T-helper 1 cell treated with Interleukin-12 subunit alpha and Interleukin-12 subunit beta and Interleukin-4 antibody, amounts not matched to agents 30 μg/mL and 1 μg/mL, for 36 hours (primary cell): ENCODE data around the gene HS6ST2.

Source experiments
- H3K27ac Mint-ChIP-seq: one replicate; pipeline ENCODE4 v1.8.0; 2021; ENCODE audit warnings: mild to moderate bottlenecking, mixed read lengths
- H3K27me3 Mint-ChIP-seq: one replicate; pipeline ENCODE4 v1.8.0; 2021; ENCODE audit warnings: low read depth, mixed read lengths
- H3K36me3 Mint-ChIP-seq: one replicate; pipeline ENCODE4 v1.8.0; 2021; ENCODE audit warnings: low read depth, mixed read lengths
- H3K4me1 Mint-ChIP-seq: one replicate; pipeline ENCODE4 v1.8.0; 2021; ENCODE audit warnings: low read depth, mixed read lengths
- H3K4me3 Mint-ChIP-seq: one replicate; pipeline ENCODE4 v1.8.0; 2021; ENCODE audit warnings: mild to moderate bottlenecking, moderate library complexity, mixed read lengths
- H3K9me3 Mint-ChIP-seq: one replicate; pipeline ENCODE4 v1.8.0; 2021; ENCODE audit warnings: mixed read lengths

HS6ST2 gene

DNA sequence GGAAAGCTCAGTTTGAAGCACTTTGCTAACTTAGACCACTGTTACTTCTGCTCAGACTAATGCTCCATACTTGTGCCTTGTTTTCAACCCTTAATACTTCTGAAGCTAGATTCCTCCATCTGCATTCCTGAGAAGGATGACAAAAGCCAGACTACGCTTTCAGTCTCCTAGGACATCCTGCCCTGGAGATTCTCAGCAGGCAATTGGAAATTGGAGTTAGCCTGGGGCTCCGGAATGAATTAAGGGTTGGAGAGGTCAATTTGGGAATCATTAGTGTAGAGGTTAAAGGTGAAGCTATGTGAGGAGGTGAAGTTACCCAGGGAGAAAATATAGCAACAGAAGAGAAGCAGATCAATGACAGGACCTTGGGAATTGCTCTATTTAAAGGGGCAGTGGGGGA, 253.7 kb downstream of the HS6ST2 start:
- no peaks in the 10 kb centered on the region for H3K27me3 Mint-ChIP-seq
- no peaks in the 10 kb centered on the region for H3K9me3 Mint-ChIP-seq
- H3K27ac Mint-ChIP-seq = no peak overlapping the region
- H3K4me3 Mint-ChIP-seq = no peak overlapping the region
- H3K36me3 Mint-ChIP-seq = no peaks in the 10 kb centered on the region
- no peaks in the 10 kb centered on the region for H3K4me1 Mint-ChIP-seq

DNA sequence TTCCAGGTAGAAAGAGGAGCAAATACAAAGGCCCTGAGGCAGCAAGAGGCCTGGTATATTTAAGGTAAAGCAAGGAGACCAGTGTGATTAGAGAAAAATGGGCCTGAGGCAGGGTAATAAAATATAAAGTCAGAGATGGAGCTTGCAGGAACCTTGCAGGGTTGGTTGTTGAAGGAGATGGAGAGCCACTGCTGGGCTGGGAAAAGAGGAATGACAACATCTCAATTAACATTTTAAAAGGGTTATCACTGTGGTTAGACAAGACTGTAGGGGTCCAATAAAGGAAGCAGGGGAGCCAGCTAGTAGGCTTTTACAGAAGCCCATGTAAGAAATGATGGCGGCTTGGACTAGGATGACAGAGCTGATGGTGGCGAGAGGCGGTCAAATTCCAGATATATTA, 264.0 kb downstream of the HS6ST2 start:
- H3K27ac Mint-ChIP-seq = no peak overlapping the region

DNA sequence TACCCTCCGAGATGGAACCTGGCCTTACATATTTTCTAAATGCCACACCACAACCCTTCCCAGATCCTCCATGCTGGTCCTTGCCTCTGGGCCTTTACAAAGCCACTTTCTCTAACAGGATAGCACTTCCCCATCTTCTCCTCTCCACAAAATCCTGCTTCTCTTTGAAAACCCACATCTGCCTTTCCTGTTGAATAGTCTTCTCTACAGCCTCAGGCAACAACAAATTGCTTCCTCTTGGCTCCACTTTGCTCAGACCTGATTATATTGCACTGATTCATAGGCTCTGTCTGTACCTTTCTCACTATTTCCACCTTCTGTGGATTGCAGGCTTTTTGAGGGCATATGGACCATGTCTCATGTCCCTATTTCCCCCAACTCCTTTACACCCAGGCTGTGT, 265.9 kb downstream of the HS6ST2 start:
- H3K36me3 Mint-ChIP-seq = no peaks in the 10 kb centered on the region
- no peak overlapping the region for H3K27ac Mint-ChIP-seq
- H3K4me1 Mint-ChIP-seq = no peaks in the 10 kb centered on the region
- no peak overlapping the region for H3K4me3 Mint-ChIP-seq
- peaks cover 7% of the 10 kb centered on the region for H3K27me3 Mint-ChIP-seq
- H3K9me3 Mint-ChIP-seq = no peaks in the 10 kb centered on the region

More for the DNA sequence above, 264.0 kb downstream of the HS6ST2 start:
- Mint-ChIP-seq H3K36me3 (no peaks in the 10 kb centered on the region), H3K27me3 (peaks cover 7% of the 10 kb centered on the region), H3K4me3 (no peak overlapping the region), H3K9me3 (no peaks in the 10 kb centered on the region), H3K4me1 (no peaks in the 10 kb centered on the region)

DNA sequence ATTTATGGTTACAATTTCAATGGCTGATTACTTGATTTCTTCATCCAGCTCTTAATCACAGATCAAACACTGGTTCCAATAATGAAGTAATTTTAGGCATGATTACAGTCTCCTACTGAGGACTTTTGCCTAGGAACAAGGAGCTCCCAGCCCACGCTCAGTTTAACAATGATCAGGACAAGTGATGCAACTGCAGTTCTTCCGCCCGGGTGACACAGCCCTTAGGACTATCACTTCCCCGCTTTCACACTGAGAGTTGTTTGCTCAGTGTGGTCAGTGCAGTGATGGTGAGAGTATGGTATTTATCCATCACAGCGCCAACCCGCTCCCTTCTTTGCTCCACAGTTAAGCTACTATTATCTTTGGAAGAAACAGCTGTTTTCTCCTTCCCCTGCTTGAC, 266.4 kb downstream of the HS6ST2 start:
- Mint-ChIP-seq H3K4me1 (no peaks in the 10 kb centered on the region), H3K27me3 (peaks cover 7% of the 10 kb centered on the region), H3K27ac (no peak overlapping the region), H3K4me3 (no peak overlapping the region), H3K36me3 (no peaks in the 10 kb centered on the region), H3K9me3 (no peaks in the 10 kb centered on the region)

DNA sequence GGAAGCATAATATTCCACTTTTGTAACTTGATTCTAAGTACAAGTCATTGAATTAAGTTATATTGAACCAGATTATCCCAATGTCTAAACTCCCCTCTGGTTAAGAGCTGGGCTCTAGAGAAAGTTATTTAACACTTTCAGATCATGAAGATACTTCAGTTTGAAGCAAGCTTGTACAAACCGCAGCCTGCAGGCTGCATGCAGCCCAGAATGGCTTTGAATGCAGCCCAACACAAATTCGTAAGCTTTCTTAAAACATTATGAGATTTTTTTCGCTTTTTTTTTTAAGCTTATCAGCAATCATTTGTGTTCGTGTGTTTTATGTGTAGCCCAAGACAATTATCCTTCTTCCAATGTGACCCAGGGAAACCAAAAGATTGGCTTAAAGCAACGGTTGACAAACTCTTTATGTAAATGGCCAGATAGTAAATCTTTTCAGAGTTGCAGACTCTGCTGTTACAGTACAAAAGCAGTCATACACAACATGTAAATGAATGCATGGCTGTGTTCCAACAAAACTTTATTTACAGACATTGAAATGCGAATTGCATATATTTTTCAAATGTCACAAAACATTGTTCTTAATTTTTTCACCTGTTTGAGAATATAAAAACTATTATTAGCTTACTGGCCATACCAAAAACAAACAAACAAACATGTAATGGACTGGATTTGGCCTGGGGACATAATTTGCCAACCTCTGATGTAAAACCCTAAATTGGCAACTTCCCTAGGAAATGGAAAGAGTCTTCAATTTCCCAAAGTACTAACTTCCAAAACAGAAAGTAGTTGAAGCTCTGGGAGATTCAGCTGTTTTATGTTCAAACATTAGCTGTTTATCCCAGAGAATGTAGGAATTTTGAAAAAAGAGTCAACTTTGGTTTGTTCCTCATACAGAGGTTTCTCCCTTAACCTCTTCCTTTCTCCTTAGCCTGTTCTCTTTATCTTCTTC, 268.5 kb downstream of the HS6ST2 start:
- Mint-ChIP-seq H3K9me3 (no peaks in the 10 kb centered on the region), H3K36me3 (no peaks in the 10 kb centered on the region), H3K27me3 (peaks cover 7% of the 10 kb centered on the region), H3K4me3 (no peak overlapping the region), H3K4me1 (no peaks in the 10 kb centered on the region), H3K27ac (no peak overlapping the region)

DNA sequence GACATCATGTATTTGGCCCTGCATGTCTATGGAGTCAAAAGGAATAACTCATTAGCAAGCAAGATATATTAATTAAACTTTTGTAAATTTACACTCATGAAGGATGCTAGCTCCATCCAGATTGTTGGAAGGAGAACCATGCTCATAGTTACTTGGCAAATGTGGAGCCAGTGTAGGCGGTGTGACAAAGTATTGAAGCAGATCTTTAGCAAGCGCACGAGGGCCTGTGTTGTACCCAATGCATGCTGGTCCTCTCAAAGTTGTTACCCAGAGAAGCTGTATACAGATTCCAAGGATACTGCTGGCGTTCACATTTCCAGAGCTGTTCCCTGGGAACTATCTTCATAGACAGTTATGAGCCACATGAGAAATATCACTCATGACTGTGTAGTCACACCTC, 273.2 kb downstream of the HS6ST2 start:
- H3K4me3 Mint-ChIP-seq = no peak overlapping the region
- H3K27me3 Mint-ChIP-seq = peaks cover 3% of the 10 kb centered on the region
- H3K27ac Mint-ChIP-seq = no peak overlapping the region
- H3K9me3 Mint-ChIP-seq = no peaks in the 10 kb centered on the region
- H3K4me1 Mint-ChIP-seq = no peaks in the 10 kb centered on the region
- H3K36me3 Mint-ChIP-seq = no peaks in the 10 kb centered on the region

DNA sequence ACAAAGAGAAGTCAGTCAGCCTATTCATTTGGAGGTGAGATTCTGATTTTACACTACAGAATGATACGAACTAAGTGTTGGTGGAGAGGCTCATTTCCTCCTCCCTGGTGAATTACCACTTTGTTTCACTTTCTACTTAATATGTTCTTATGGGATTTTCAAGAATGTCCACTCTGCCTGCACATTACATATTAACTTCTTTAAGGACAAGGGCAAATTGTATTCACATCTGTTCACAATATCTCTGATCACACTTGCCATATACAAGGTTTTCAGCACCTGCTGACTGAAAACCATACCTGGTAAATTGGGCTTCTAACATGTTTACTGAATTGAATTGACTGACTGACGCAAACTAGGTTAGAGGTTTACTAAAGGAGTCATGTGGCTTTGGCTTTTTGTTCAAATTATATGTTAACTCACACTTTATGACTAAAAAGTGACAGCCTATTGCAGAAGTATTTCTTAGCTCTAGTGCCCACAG, 281.2 kb downstream of the HS6ST2 start:
- Mint-ChIP-seq H3K4me3 (no peak overlapping the region), H3K36me3 (no peaks in the 10 kb centered on the region), H3K4me1 (peaks cover 8% of the 10 kb centered on the region), H3K27me3 (peaks cover 4% of the 10 kb centered on the region), H3K9me3 (no peaks in the 10 kb centered on the region), H3K27ac (peak overlapping the region; percentile 6)

DNA sequence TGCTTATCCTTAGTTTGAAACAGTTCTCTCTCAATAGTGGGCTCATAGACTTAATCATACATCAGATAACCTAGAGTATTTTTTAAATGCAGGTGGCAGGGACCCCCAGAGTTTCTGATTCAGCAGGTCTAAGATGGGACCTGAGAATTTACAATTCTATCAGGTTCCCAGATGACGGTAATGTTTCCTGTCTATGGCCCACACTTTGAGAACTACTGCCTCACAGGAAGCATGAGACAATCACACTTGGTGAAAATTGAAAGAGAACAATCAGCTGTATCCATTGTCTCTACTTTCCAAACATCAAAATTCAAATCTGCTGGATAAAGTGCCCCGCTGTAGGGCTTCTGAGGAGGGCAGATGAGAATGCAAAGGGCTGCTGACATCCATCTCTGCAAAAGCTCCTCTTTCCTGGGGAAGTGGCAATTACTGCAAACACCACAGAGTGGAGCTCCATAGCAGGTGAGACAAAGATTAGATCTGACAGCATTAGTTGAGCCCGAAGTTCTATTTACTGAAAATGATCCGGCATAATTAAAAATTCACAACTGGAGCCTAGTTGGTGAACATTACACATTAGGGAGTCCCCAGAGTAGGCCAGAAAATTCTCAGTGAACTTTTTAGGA, 281.8 kb downstream of the HS6ST2 start:
- Mint-ChIP-seq H3K27me3 (peaks cover 4% of the 10 kb centered on the region), H3K9me3 (no peaks in the 10 kb centered on the region), H3K4me1 (peaks cover 8% of the 10 kb centered on the region), H3K27ac (no peak overlapping the region), H3K36me3 (no peaks in the 10 kb centered on the region), H3K4me3 (no peak overlapping the region)

DNA sequence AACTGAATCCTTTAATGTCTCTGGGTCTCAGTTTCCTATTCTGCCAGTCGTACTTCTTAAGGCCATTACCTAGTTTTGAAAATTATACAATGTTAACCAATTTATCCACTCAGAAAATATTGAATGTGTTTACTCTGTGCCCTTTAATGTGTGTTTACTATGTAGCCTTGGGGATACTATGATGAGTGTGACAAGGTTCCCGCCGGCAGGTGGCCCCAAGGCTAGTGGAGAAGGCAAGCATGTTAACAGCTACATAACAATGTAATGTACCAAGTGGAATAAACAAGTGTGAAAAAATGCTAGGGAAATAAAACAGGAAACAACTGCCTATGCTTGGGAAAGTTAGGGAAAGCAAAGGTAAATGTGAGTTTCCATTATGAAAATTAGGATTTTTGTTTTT, 282.3 kb downstream of the HS6ST2 start:
- H3K27me3 Mint-ChIP-seq = peaks cover 4% of the 10 kb centered on the region
- H3K36me3 Mint-ChIP-seq = no peaks in the 10 kb centered on the region
- H3K9me3 Mint-ChIP-seq = no peaks in the 10 kb centered on the region
- H3K4me1 Mint-ChIP-seq = peaks cover 8% of the 10 kb centered on the region
- no peak overlapping the region for H3K27ac Mint-ChIP-seq
- H3K4me3 Mint-ChIP-seq = no peak overlapping the region

DNA sequence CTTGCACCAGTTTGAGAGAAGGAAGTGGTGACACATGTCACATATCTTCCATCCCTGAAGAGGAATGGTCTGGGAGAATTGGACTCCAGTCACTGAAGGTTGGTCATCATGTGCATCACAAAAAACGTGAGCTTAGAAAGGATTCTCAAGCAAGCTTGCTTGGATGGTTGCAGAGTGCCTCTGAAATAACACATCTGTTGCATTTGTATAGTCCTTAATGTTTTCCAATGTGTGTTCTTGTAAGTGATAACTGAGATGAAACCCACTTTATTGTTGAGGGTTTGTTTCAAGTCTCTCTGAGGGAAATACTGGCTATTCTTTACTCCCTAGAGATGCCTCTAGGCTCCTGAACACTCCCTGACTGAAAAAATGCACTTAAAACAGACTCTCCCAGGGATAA, 285.1 kb downstream of the HS6ST2 start:
- Mint-ChIP-seq H3K27me3 (peaks cover 9% of the 10 kb centered on the region), H3K36me3 (no peaks in the 10 kb centered on the region), H3K4me1 (peaks cover 8% of the 10 kb centered on the region), H3K9me3 (no peaks in the 10 kb centered on the region), H3K4me3 (no peak overlapping the region), H3K27ac (no peak overlapping the region)

DNA sequence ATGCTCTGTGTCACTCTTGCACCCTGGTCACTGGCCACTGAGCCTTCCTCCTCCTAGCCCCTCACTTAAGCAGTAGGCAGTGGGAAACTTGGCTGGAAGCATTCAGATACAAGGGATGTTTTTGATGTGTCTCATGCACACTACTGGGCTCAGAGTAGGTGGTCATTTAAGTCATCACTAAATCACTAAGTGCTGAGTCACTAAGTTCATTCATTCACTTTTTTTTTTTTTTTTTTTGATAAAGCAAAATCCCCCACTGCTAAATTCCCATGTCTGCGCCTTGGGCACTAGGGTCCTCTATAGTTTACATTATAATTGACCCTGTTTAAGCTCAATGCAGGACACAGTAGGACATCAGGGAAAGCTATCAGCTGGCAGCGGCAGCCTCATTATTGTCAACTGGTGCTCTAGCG, 287.2 kb downstream of the HS6ST2 start:
- no peaks in the 10 kb centered on the region for H3K9me3 Mint-ChIP-seq
- no peaks in the 10 kb centered on the region for H3K36me3 Mint-ChIP-seq
- H3K4me3 Mint-ChIP-seq = no peak overlapping the region
- H3K27me3 Mint-ChIP-seq = peaks cover 9% of the 10 kb centered on the region
- H3K27ac Mint-ChIP-seq = no peak overlapping the region
- no peaks in the 10 kb centered on the region for H3K4me1 Mint-ChIP-seq

DNA sequence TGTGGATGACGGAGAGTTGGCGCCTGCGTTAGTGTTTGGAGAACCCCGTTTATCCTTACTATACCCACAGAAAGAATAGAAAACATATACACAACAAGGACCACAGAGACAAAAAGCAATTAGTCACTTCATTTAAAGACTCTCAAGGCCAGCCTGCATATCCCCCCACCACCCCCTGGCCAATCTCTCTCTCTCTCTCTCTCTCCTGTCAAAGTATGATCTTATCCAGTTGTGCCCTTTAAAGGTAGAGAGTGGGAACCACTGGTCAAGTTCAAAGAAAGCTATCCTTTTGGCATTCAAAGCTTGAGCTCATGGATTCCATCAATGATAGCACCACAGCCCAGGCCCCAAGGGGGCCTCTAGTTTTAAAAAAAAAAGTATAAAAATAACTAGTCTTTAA, 289.3 kb downstream of the HS6ST2 start:
- H3K27ac Mint-ChIP-seq = no peak overlapping the region
- H3K9me3 Mint-ChIP-seq = no peaks in the 10 kb centered on the region
- no peak overlapping the region for H3K4me3 Mint-ChIP-seq
- H3K4me1 Mint-ChIP-seq = no peaks in the 10 kb centered on the region
- H3K27me3 Mint-ChIP-seq = peaks cover 9% of the 10 kb centered on the region
- H3K36me3 Mint-ChIP-seq = no peaks in the 10 kb centered on the region

DNA sequence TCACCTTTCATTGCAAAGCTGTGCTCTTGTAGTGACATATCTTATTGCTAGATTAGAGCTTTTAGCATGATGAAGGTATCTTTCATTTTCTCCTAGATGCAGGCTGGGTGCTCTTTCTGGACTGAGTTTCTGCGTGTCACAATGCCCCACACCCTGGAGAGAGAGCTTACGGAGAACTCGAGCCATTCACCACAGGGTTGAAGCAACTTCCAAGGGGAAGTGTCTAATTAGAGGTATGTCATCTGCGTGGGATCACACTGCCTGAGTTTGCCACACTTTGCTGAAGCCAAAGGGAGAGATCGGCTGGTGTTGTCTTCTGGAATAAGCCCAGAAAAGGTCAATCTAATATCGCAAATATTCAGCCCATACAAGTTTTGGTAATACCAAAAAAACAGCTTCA, 290.3 kb downstream of the HS6ST2 start:
- Mint-ChIP-seq H3K4me1 (no peaks in the 10 kb centered on the region), H3K9me3 (no peaks in the 10 kb centered on the region), H3K4me3 (no peak overlapping the region), H3K27ac (no peak overlapping the region), H3K27me3 (peaks cover 5% of the 10 kb centered on the region), H3K36me3 (no peaks in the 10 kb centered on the region)

DNA sequence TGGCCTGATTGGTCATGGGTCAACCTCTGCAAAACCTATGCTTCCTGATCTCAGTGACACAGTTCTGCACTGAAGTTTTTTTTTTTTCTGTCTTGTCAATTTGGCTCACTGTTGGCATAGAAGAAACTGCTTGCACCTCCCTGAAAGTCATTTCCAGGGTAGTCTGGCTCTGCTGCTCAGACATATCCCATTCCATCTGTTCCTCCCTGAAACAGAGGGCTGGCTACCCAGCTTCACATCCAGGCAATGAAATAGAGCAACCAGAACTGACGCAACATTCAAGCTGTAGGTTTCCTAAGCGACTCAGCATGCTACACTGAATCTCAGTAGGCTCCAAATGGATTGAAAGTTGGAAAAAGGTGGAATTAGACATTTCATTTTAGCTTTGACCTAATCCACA, 292.8 kb downstream of the HS6ST2 start:
- Mint-ChIP-seq H3K36me3 (no peaks in the 10 kb centered on the region), H3K27me3 (peaks cover 5% of the 10 kb centered on the region), H3K9me3 (no peaks in the 10 kb centered on the region), H3K4me3 (no peak overlapping the region), H3K4me1 (no peaks in the 10 kb centered on the region), H3K27ac (no peak overlapping the region)

DNA sequence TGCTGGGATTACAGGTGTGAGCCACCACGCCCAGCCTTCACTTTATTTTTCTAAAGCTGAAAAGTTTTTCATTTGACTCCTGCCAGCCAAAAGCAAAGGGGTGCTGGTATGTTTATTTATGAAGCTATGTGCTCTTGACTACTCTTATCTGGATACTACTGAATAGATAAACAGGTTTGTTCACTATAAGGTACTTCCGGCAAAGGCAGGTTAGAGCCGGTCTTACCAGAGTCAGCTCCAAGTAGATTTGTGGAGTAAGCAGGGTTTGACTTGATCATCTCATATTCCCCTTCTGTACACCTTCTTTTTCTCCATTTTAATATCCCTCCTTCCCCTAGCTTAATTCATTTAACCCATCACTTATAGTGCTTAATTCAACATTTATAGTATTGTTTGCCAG, 294.2 kb downstream of the HS6ST2 start:
- no peaks in the 10 kb centered on the region for H3K4me1 Mint-ChIP-seq
- H3K4me3 Mint-ChIP-seq = no peak overlapping the region
- no peak overlapping the region for H3K27ac Mint-ChIP-seq
- H3K36me3 Mint-ChIP-seq = no peaks in the 10 kb centered on the region
- peaks cover 5% of the 10 kb centered on the region for H3K27me3 Mint-ChIP-seq
- no peaks in the 10 kb centered on the region for H3K9me3 Mint-ChIP-seq
